ENCODE measurements around the gene PGAP1. TPM values are rescaled to one million over a fixed set of nuclear protein-coding genes. Genes with fewer than 3 reads are reported as not detected.

Gene PGAP1
- total RNA-seq, 1 experiment from 2014 or later, result 7.1 TPM

DNA sequence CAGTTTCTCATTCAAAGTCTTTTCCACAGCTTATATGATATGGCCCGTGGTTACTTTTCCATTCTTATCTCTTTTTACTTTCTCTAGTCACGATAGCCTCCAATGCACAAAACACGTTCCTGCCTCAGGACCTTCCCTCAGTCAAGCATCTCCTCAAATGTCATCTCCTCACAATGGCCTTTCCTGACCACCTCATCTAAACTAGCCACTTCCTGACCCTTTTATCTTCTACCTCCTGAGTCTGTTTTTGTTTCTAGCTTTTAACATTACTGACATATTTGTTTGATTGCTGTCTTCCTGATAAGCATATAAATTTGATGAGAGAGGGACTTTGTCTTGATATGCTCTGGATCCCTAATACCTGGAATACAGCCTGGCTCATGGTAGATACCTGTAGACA lies 7.6 kb downstream of the PGAP1 start:
- TF ChIP-seq FOSL1 (IDR thresholded peaks at IDR 0.05; ENCODE audit: low read depth), result no peak
- CTCF ChIA-PET, result no interaction called here
- Histone ChIP-seq H3K9me2 (ENCODE audit: insufficient read depth) (no peaks in the 10 kb centered on the region), H3K4me3 (replicated peaks in 1 of 2; ENCODE audit: low read depth in 1 of 2, low read length in 2 of 2) (no peak overlapping the region), H2AFZ (ENCODE audit: low read depth, low read length, poor library complexity, severe bottlenecking) (no peak overlapping the region), H4K20me1 (ENCODE audit: insufficient read depth) (no peaks in the 10 kb centered on the region), H3K79me2 (ENCODE audit: insufficient read depth, low read length) (peaks cover 18% of the 10 kb centered on the region), H3K27me3 (ENCODE audit: insufficient read depth, low read length) (no peaks in the 10 kb centered on the region), H3K27ac (ENCODE audit: low read depth, low read length) (no peak overlapping the region), H3K9ac (ENCODE audit: low read length) (no peak overlapping the region), H3K36me3 (ENCODE audit: control insufficient read depth in 1 of 2, insufficient read depth in 2 of 2, low read length in 2 of 2) (peaks cover 3 to 5% of the 10 kb centered on the region in 2 experiments; a peak in 1 of 4 replicates), H3K9me3 (ENCODE audit: control insufficient read depth in 1 of 2, insufficient read depth in 1 of 2, low read depth in 1 of 2, low read length in 2 of 2) (no peaks in the 10 kb centered on the region), H3K4me1 (ENCODE audit: control insufficient read depth in 1 of 2, insufficient read depth in 2 of 2, low read length in 2 of 2) (no peaks in the 10 kb centered on the region), H3K4me2 (ENCODE audit: low read length) (no peak overlapping the region)
- RAD21 ChIA-PET (ENCODE audit: low non-redundant PET in 1 of 2, low total read pairs in 2 of 2, uncharacterized antibody in 2 of 2, unreplicated experiment in 2 of 2), result no interaction called here
- ATAC-seq (no peak), DNase-seq (ENCODE audit: low read depth, low spot score) (no peak)
- POLR2A ChIA-PET, result no interaction called here
- no TSS peak for BruUV-seq (replicated peaks)
- intact Hi-C loops (cut with micrococcal nuclease), result no loop called here

DNA sequence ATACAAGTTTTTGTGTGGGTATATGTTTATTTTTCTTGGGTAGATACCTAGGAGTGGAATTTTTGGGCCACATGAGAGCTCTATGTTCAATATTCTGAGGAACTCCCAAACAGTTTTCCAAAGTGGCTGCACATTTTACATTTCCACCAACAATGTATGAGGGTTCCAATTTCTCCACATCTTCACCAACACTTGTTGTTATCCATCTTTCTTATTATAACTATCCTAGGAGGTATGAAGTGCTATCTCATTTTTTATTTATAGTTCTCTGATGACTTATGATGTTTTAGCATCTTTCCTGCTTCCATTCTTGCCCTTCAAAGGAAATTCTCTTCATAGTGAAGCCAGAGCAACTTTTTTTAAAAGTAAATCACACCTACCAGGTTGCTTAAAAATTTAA lies 8.7 kb downstream of the PGAP1 start:
- Histone ChIP-seq H3K4me3 (replicated peaks in 1 of 2; ENCODE audit: low read depth in 1 of 2, low read length in 2 of 2) (no peak overlapping the region), H4K20me1 (ENCODE audit: insufficient read depth) (no peaks in the 10 kb centered on the region), H3K79me2 (ENCODE audit: insufficient read depth, low read length) (peaks cover 15% of the 10 kb centered on the region; the same call in 1 of the 2 replicates), H2AFZ (ENCODE audit: low read depth, low read length, poor library complexity, severe bottlenecking) (no peak overlapping the region), H3K4me2 (ENCODE audit: low read length) (no peak overlapping the region), H3K9me3 (ENCODE audit: control insufficient read depth in 1 of 2, insufficient read depth in 1 of 2, low read depth in 1 of 2, low read length in 2 of 2) (no peaks in the 10 kb centered on the region), H3K4me1 (ENCODE audit: control insufficient read depth in 1 of 2, insufficient read depth in 2 of 2, low read length in 2 of 2) (no peaks in the 10 kb centered on the region), H3K9me2 (ENCODE audit: insufficient read depth) (no peaks in the 10 kb centered on the region), H3K9ac (ENCODE audit: low read length) (no peak overlapping the region), H3K36me3 (ENCODE audit: control insufficient read depth in 1 of 2, insufficient read depth in 2 of 2, low read length in 2 of 2) (peaks cover 3 to 5% of the 10 kb centered on the region in 2 experiments; a peak in 1 of 4 replicates), H3K27ac (ENCODE audit: low read depth, low read length) (no peak overlapping the region), H3K27me3 (ENCODE audit: insufficient read depth, low read length) (no peaks in the 10 kb centered on the region)
- intact Hi-C loops (cut with micrococcal nuclease), result no loop called here
- DNase-seq (ENCODE audit: low read depth, low spot score) (no peak), ATAC-seq (no peak)
- POLR2A ChIA-PET, result no interaction called here
- BruUV-seq (replicated peaks), result no TSS peak
- TF ChIP-seq EGR1 (IDR thresholded peaks at IDR 0.05; ENCODE audit: low read depth) (no peak), RAD21 (IDR thresholded peaks at IDR 0.05; ENCODE audit: low read depth) (no peak), FOSL1 (IDR thresholded peaks at IDR 0.05; ENCODE audit: low read depth) (no peak), CEBPB (IDR thresholded peaks at IDR 0.05; ENCODE audit: low read depth) (no peak), ZFX (IDR thresholded peaks at IDR 0.05) (no peak), POLR2A (IDR thresholded peaks at IDR 0.05; ENCODE audit: borderline replicate concordance, extremely low read depth, insufficient read depth, insufficient read length) (no peak), POLR2AphosphoS5 (IDR thresholded peaks at IDR 0.05; ENCODE audit: low read depth, low read length) (no peak), SIN3A (IDR thresholded peaks at IDR 0.05; ENCODE audit: low read depth) (no peak), ZNF274 (IDR thresholded peaks at IDR 0.05; ENCODE audit: low read depth, low read length) (no peak)
- TF ChIP-seq, protein P1, sequence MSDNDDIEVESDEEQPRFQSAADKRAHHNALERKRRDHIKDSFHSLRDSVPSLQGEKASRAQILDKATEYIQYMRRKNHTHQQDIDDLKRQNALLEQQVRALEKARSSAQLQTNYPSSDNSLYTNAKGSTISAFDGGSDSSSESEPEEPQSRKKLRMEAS (IDR thresholded peaks at IDR 0.05), result no peak
- TF ChIP-seq, protein P2, sequence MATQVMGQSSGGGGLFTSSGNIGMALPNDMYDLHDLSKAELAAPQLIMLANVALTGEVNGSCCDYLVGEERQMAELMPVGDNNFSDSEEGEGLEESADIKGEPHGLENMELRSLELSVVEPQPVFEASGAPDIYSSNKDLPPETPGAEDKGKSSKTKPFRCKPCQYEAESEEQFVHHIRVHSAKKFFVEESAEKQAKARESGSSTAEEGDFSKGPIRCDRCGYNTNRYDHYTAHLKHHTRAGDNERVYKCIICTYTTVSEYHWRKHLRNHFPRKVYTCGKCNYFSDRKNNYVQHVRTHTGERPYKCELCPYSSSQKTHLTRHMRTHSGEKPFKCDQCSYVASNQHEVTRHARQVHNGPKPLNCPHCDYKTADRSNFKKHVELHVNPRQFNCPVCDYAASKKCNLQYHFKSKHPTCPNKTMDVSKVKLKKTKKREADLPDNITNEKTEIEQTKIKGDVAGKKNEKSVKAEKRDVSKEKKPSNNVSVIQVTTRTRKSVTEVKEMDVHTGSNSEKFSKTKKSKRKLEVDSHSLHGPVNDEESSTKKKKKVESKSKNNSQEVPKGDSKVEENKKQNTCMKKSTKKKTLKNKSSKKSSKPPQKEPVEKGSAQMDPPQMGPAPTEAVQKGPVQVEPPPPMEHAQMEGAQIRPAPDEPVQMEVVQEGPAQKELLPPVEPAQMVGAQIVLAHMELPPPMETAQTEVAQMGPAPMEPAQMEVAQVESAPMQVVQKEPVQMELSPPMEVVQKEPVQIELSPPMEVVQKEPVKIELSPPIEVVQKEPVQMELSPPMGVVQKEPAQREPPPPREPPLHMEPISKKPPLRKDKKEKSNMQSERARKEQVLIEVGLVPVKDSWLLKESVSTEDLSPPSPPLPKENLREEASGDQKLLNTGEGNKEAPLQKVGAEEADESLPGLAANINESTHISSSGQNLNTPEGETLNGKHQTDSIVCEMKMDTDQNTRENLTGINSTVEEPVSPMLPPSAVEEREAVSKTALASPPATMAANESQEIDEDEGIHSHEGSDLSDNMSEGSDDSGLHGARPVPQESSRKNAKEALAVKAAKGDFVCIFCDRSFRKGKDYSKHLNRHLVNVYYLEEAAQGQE (IDR thresholded peaks at IDR 0.05; ENCODE audit: low read depth), result no peak
- RAD21 ChIA-PET (ENCODE audit: low non-redundant PET in 1 of 2, low total read pairs in 2 of 2, uncharacterized antibody in 2 of 2, unreplicated experiment in 2 of 2), result no interaction called here
- CTCF ChIA-PET, result no interaction called here
